H1 (cell line): ENCODE measurements around the gene RBM17.
A peak's percentile ranks its signal among the peaks of the same experiment; 100 is the strongest.

Experiments used
- CEBPB ChIP-seq: IDR thresholded peaks from 2 replicates; pipeline ENCODE4 v1.6.1; 2012; ENCODE audit warnings: low read depth, low read length
- CHD1 ChIP-seq: IDR thresholded peaks from 2 replicates; pipeline ENCODE4 v1.6.1; 2012; ENCODE audit warnings: low read depth, low read length, improper control_type of control experiment
- CHD2 ChIP-seq: IDR thresholded peaks from 2 replicates; pipeline ENCODE4 v1.6.1; 2012; ENCODE audit warnings: low read length, improper control_type of control experiment
- CTCF ChIP-seq, 3 experiments: IDR thresholded peaks; 1 replicate in 2 of 3; 2 replicates in 1 of 3; pipeline versions ENCODE4 v1.5.1 to v1.6.1; 2011; ENCODE audit warnings: low read length in 3 of 3, mild to moderate bottlenecking in 3 of 3, inconsistent platforms in 2 of 3, low read depth in 1 of 3, moderate library complexity in 1 of 3; ENCODE audit not compliant: insufficient read depth in 1 of 3; ENCODE audit errors: control extremely low read depth in 1 of 3
- POLR2A ChIP-seq, 2 experiments: IDR thresholded peaks; 1 replicate in 1 of 2; 2 replicates in 1 of 2; pipeline ENCODE4 v1.6.1; 2011; ENCODE audit warnings: low read depth in 2 of 2, low read length in 2 of 2, mild to moderate bottlenecking in 2 of 2; ENCODE audit errors: control extremely low read depth in 1 of 2
- POLR2AphosphoS5 ChIP-seq: IDR thresholded peaks from 2 replicates; pipeline ENCODE4 v1.6.1; 2011; ENCODE audit warnings: low read depth, low read length
- RBBP5 ChIP-seq: IDR thresholded peaks from 2 replicates; pipeline ENCODE4 v1.7.1; 2012; ENCODE audit warnings: low read depth, mild to moderate bottlenecking, inconsistent platforms, low read length, moderate library complexity, borderline replicate concordance
- TAF1 ChIP-seq: IDR thresholded peaks from 2 replicates; pipeline ENCODE4 v1.6.1; 2011; ENCODE audit warnings: mild to moderate bottlenecking, low read depth, low read length
- TBP ChIP-seq: IDR thresholded peaks from 2 replicates; pipeline ENCODE4 v1.6.1; 2011; ENCODE audit warnings: low read depth, low read length, improper control_type of control experiment
- ZNF274 ChIP-seq: IDR thresholded peaks from 2 replicates; pipeline ENCODE4 v1.7.0; 2012; ENCODE audit warnings: low read length, borderline replicate concordance; ENCODE audit errors: extremely low read depth
- TF ChIP-seq, protein P1 (sequence below): IDR thresholded peaks from 2 replicates; pipeline ENCODE4 v1.6.1; 2011; ENCODE audit warnings: low read depth, mild to moderate bottlenecking, low read length; ENCODE audit not compliant: insufficient read depth

DNA sequence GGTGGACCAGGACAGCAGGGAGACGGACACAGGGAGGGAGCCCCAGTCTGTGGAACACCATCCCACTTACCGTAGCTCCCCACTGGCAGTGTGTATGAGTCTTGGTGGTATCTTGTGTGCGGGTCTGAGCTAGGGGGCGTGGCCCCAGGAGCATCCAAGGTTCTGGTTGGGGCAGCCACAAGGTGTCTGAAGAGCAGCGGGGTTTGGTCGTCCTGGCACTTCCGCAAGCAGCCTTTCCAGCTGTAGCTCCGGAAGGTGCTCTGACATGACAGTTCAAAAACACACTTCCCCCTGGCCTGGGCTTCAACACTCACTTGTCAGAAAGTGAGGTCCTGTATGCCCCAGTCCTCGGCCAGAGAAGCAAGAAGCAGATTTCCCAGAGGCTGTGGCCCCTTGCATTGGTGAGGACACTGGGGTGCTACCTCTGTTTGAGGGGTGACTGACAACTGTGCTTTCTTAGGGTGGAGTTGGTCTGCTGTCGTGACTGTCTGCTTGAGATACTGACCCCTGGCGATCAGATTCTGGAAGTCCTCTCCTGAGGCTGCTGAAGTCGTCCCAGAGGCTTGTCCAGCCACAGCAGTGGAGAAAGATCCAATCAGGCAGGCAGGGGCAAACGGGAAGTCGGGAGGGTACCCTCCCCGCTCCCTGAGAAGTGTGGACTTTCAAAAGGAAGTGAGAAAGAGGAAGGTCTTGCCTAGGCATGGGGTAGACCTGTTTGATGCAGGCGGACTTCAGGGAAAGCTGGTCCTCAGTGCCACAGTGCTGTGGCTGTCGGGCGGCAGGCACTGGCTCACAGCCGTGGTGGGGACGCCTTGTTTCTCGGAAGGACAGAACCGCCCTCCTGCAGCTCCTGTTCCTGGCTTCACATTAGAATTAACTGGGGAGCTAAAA, 62.5 kb downstream of the RBM17 start:
- no peak for TF ChIP-seq CHD2
- peak; percentile 68 to 87 (median 76) for TF ChIP-seq CTCF (IDR thresholded peaks at IDR 0.05; ENCODE audit: control extremely low read depth in 1 of 3, insufficient read depth in 1 of 3, low read depth in 1 of 3, low read length in 3 of 3)
- TF ChIP-seq CHD1: no peak
- no peak for TF ChIP-seq CEBPB
- TF ChIP-seq TAF1: no peak
- TF ChIP-seq, protein P1, sequence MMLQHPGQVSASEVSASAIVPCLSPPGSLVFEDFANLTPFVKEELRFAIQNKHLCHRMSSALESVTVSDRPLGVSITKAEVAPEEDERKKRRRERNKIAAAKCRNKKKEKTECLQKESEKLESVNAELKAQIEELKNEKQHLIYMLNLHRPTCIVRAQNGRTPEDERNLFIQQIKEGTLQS: no peak
- no peak for TF ChIP-seq POLR2A (IDR thresholded peaks at IDR 0.05; ENCODE audit: control extremely low read depth in 1 of 2, low read depth in 2 of 2, low read length in 2 of 2)
- no peak for TF ChIP-seq RBBP5
- no peak for TF ChIP-seq POLR2AphosphoS5
- no peak for TF ChIP-seq ZNF274
- TF ChIP-seq TBP: no peak
